ENCODE results near the gene VPREB1. TPM values are rescaled to one million over a fixed set of nuclear protein-coding genes. Genes with fewer than 3 reads are reported as not detected.

The VPREB1 gene
- polyA plus RNA-seq, 3 donors: not detected

GRCh38 chr22:22239311-22239939, 5.2 kb upstream of the VPREB1 start:
- H3K27me3 ChIP-seq (ENCODE audit: control insufficient read depth in 2 of 2, insufficient read depth in 2 of 2, low read length in 2 of 2): no peaks in the 10 kb centered on the region
- WGBS (ENCODE audit: insufficient coverage): 83% methylated on average over 1 of the region's 13 CpGs
- H4K20me1 ChIP-seq (ENCODE audit: insufficient read depth, low read length): no peaks in the 10 kb centered on the region
- Mint-ChIP-seq H3K27ac (no peak overlapping the region), H3K36me3 (no peaks in the 10 kb centered on the region), H3K4me1 (peaks cover 11% of the 10 kb centered on the region), H3K27me3 (ENCODE audit: low read depth in 3 of 3) (peaks cover 0 to 4% (median 0%) of the 10 kb centered on the region in 3 donors), H3K4me3 (no peak overlapping the region), H3K9me3 (no peaks in the 10 kb centered on the region)
- no peak overlapping the region for H3K27ac ChIP-seq (ENCODE audit: low read depth in 1 of 2, low read length in 2 of 2)
- no peak overlapping the region for H2AFZ ChIP-seq (ENCODE audit: insufficient read depth, low read depth, low read length, poor library complexity, severe bottlenecking)
- H3K4me2 ChIP-seq (replicated peaks; ENCODE audit: extremely low read depth, low read length, poor library complexity, severe bottlenecking): no peak overlapping the region
- TF ChIP-seq CTCF (IDR thresholded peaks at IDR 0.05): no peak
- DNase-seq: no peak
- intact Hi-C loops (cut with micrococcal nuclease): no loop called here
- H3K79me2 ChIP-seq (ENCODE audit: insufficient read depth, low read length): no peaks in the 10 kb centered on the region
- no peaks in the 10 kb centered on the region for H3K4me1 ChIP-seq (ENCODE audit: control insufficient read depth in 1 of 2, insufficient read depth in 2 of 2, low read length in 2 of 2)
- H3K9me3 ChIP-seq (replicated peaks in 1 of 2; ENCODE audit: control insufficient read depth in 1 of 2, insufficient read depth in 1 of 2, low read length in 2 of 2): no peaks in the 10 kb centered on the region
- no peaks in the 10 kb centered on the region for H3K36me3 ChIP-seq (replicated peaks in 1 of 2; ENCODE audit: control insufficient read depth in 1 of 2, insufficient read depth in 2 of 2, low read length in 2 of 2)
- no peak overlapping the region for H3K4me3 ChIP-seq (replicated peaks in 1 of 3; ENCODE audit: low read depth in 2 of 3, low read length in 3 of 3)
- H3K9ac ChIP-seq (ENCODE audit: insufficient read depth, low read length, poor library complexity, severe bottlenecking): no peak overlapping the region

- WGBS (ENCODE audit: insufficient coverage): 96% methylated on average over 5 of the region's 7 CpGs
- peaks cover 11% of the 10 kb centered on the region for H3K4me1 Mint-ChIP-seq
Observed at GRCh38 chr22:22241554-22241898, 3.1 kb upstream of the VPREB1 start.

More at GRCh38 chr22:22241554-22241898, 3.1 kb upstream of the VPREB1 start:
- Histone ChIP-seq H3K27me3 (ENCODE audit: control insufficient read depth in 2 of 2, insufficient read depth in 2 of 2, low read length in 2 of 2) (no peaks in the 10 kb centered on the region), H2AFZ (ENCODE audit: insufficient read depth, low read depth, low read length, poor library complexity, severe bottlenecking) (no peak overlapping the region), H3K9ac (ENCODE audit: insufficient read depth, low read length, poor library complexity, severe bottlenecking) (no peak overlapping the region), H3K27ac (ENCODE audit: low read depth in 1 of 2, low read length in 2 of 2) (no peak overlapping the region), H3K79me2 (ENCODE audit: insufficient read depth, low read length) (no peaks in the 10 kb centered on the region), H3K9me3 (replicated peaks in 1 of 2; ENCODE audit: control insufficient read depth in 1 of 2, insufficient read depth in 1 of 2, low read length in 2 of 2) (no peaks in the 10 kb centered on the region), H3K4me3 (replicated peaks in 1 of 3; ENCODE audit: low read depth in 2 of 3, low read length in 3 of 3) (no peak overlapping the region), H3K4me1 (ENCODE audit: control insufficient read depth in 1 of 2, insufficient read depth in 2 of 2, low read length in 2 of 2) (no peaks in the 10 kb centered on the region), H3K4me2 (replicated peaks; ENCODE audit: extremely low read depth, low read length, poor library complexity, severe bottlenecking) (no peak overlapping the region), H3K36me3 (replicated peaks in 1 of 2; ENCODE audit: control insufficient read depth in 1 of 2, insufficient read depth in 2 of 2, low read length in 2 of 2) (no peaks in the 10 kb centered on the region), H4K20me1 (ENCODE audit: insufficient read depth, low read length) (no peaks in the 10 kb centered on the region)
- TF ChIP-seq CTCF (IDR thresholded peaks at IDR 0.05): no peak
- intact Hi-C loops (cut with micrococcal nuclease): no loop called here
- Mint-ChIP-seq H3K4me3 (no peak overlapping the region), H3K36me3 (no peaks in the 10 kb centered on the region), H3K27ac (no peak overlapping the region), H3K27me3 (ENCODE audit: low read depth in 3 of 3) (peaks cover 0 to 7% (median 2%) of the 10 kb centered on the region in 3 donors), H3K9me3 (no peaks in the 10 kb centered on the region)
- no peak for DNase-seq
